ENCODE measurements around the gene DLGAP1.
"Not testable (repeated sequence)": the region's sequence is repeated elsewhere in the genome, so short reads cannot be mapped to it uniquely, and the experiment has no call there.

Gene DLGAP1

GRCh38 chr18:4068552-4069158, 386.5 kb downstream of the DLGAP1 start:
- DNase-seq = peak; percentile 10

- no peak for DNase-seq
Measured at GRCh38 chr18:4063545-4063944, 391.6 kb downstream of the DLGAP1 start.

GRCh38 chr18:4060427-4061281, 394.5 kb downstream of the DLGAP1 start:
- DNase-seq = no peak

- no peak for DNase-seq
Measured at GRCh38 chr18:4058179-4058578, 396.9 kb downstream of the DLGAP1 start.

GRCh38 chr18:4040391-4041092, 414.6 kb downstream of the DLGAP1 start:
- DNase-seq = no peak

GRCh38 chr18:4035521-4035920, 419.6 kb downstream of the DLGAP1 start:
- no peak for DNase-seq

GRCh38 chr18:4034815-4035214, 420.3 kb downstream of the DLGAP1 start:
- DNase-seq = not testable (repeated sequence)

- DNase-seq = no peak
Measured at GRCh38 chr18:4026542-4026941, 428.6 kb downstream of the DLGAP1 start.

- no peak for DNase-seq
Measured at GRCh38 chr18:4024702-4025101, 430.4 kb downstream of the DLGAP1 start.

GRCh38 chr18:4022749-4023148, 432.4 kb downstream of the DLGAP1 start:
- DNase-seq = not testable (repeated sequence)

GRCh38 chr18:4020026-4020425, 435.1 kb downstream of the DLGAP1 start:
- DNase-seq = no peak

GRCh38 chr18:4017480-4017879, 437.6 kb downstream of the DLGAP1 start:
- no peak for DNase-seq

- DNase-seq = no peak
Measured at GRCh38 chr18:4016391-4017049, 438.6 kb downstream of the DLGAP1 start.

GRCh38 chr18:4007846-4008245, 447.3 kb downstream of the DLGAP1 start:
- no peak for DNase-seq

- no peak for DNase-seq
Measured at GRCh38 chr18:4004183-4004829, 450.8 kb downstream of the DLGAP1 start.

GRCh38 chr18:3998698-3999333, 456.3 kb downstream of the DLGAP1 start:
- no peak for DNase-seq

GRCh38 chr18:3995476-3996102, 459.5 kb downstream of the DLGAP1 start:
- DNase-seq = peak; percentile 43

GRCh38 chr18:3993941-3994687, 461.0 kb downstream of the DLGAP1 start:
- no peak for DNase-seq

- no peak for DNase-seq
Measured at GRCh38 chr18:3985664-3986063, 469.4 kb downstream of the DLGAP1 start.

- no peak for DNase-seq
Measured at GRCh38 chr18:3985020-3985419, 470.1 kb downstream of the DLGAP1 start.

Measured in activated T-cell treated with anti-CD3 and anti-CD28 coated beads for 4 hours (primary cell).